H1 (cell line): Measurements from ENCODE around the gene NDUFA11. TPM values are rescaled to one million over a fixed set of nuclear protein-coding genes. Genes with fewer than 3 reads are reported as not detected.

ENCODE experiments used
- CTCF ChIA-PET: fragments of 300-600 bp; sonication (Branson Sonifier 250); formaldehyde crosslinking; loops from one replicate; lab custom pipeline; 2021; ENCODE audit not compliant: partially characterized antibody; lab: Charles Lee
- POLR2A ChIA-PET: fragments of 300-600 bp; sonication (Branson Sonifier 250); formaldehyde crosslinking; loops from one replicate; lab custom pipeline; 2021; ENCODE audit warnings: inconsistent platforms; ENCODE audit not compliant: partially characterized antibody; lab: Charles Lee
- DNase-seq, 2 experiments: peaks; one replicate each; pipeline versions ENCODE4 v3.0.0 to v3.0.0-alpha.2; 2010 to 2022; ENCODE audit warnings: low spot score in 2 of 2, low read depth in 1 of 2, mixed read lengths in 1 of 2
- FAIRE-seq: peaks from 2 replicates; lab custom pipeline; 2011; peaks lifted over from hg19 to GRCh38; lab: Jason Lieb, UNC
- H2AFZ ChIP-seq: 2 replicates; pipeline ENCODE4 v1.8.1; 2012; ENCODE audit warnings: low read length, inconsistent platforms
- H2AK5ac ChIP-seq: 2 replicates; pipeline ENCODE4 v1.6.1; 2013; ENCODE audit warnings: low read depth, low read length
- H2BK120ac ChIP-seq: replicated peaks from 2 replicates; pipeline ENCODE3; 2013; ENCODE audit warnings: low read depth, low read length, inconsistent platforms
- H2BK12ac ChIP-seq: 2 replicates; pipeline ENCODE4 v1.6.1; 2013; ENCODE audit warnings: low read depth, low read length
- H2BK15ac ChIP-seq: 2 replicates; pipeline ENCODE4 v1.6.1; 2013; ENCODE audit warnings: low read length
- H2BK20ac ChIP-seq: 2 replicates; pipeline ENCODE4 v1.6.1; 2013; ENCODE audit warnings: low read length
- H2BK5ac ChIP-seq: 2 replicates; pipeline ENCODE4 v1.6.1; 2013; ENCODE audit warnings: low read depth, low read length
- H3K14ac ChIP-seq: 2 replicates; pipeline ENCODE4 v1.6.1; 2013; ENCODE audit warnings: inconsistent platforms; ENCODE audit not compliant: insufficient read length
- H3K18ac ChIP-seq: 2 replicates; pipeline ENCODE4 v1.6.1; 2013; ENCODE audit warnings: low read length; ENCODE audit errors: extremely low read depth
- H3K23ac ChIP-seq: 2 replicates; pipeline ENCODE4 v1.6.1; 2013; ENCODE audit warnings: inconsistent platforms; ENCODE audit not compliant: insufficient read length
- H3K23me2 ChIP-seq: 2 replicates; pipeline ENCODE4 v1.6.1; 2013; ENCODE audit warnings: low read depth, low read length
- H3K27ac ChIP-seq: 2 replicates; pipeline ENCODE4 v1.6.1; 2011; ENCODE audit warnings: low read depth, low read length, inconsistent platforms
- H3K27me3 ChIP-seq, 4 experiments: replicated peaks in 1 of 4; 1 replicate in 1 of 4; 2 replicates in 3 of 4; pipeline versions ENCODE4 v1.6.1 to v1.8.1; 2011 to 2013; ENCODE audit warnings: low read length in 3 of 4, mild to moderate bottlenecking in 3 of 4, inconsistent platforms in 2 of 4, mixed read lengths in 2 of 4, moderate library complexity in 1 of 4; ENCODE audit not compliant: control insufficient read depth in 3 of 4, insufficient read depth in 3 of 4; ENCODE audit errors: extremely low read depth in 1 of 4
- H3K36me3 ChIP-seq, 4 experiments: 2 replicates each; pipeline versions ENCODE4 v1.6.1 to v1.8.1; 2011 to 2013; ENCODE audit warnings: mild to moderate bottlenecking in 4 of 4, low read length in 3 of 4, moderate library complexity in 2 of 4, control low read depth in 1 of 4, inconsistent platforms in 1 of 4; ENCODE audit not compliant: insufficient read depth in 4 of 4, control insufficient read depth in 2 of 4
- H3K4ac ChIP-seq: replicated peaks from 2 replicates; pipeline ENCODE3; 2013; ENCODE audit warnings: low read length, low read depth, mixed read lengths, inconsistent platforms; ENCODE audit not compliant: insufficient read length
- H3K4me1 ChIP-seq, 4 experiments: replicated peaks in 1 of 4; 1 replicate in 1 of 4; 2 replicates in 3 of 4; pipeline versions ENCODE4 v1.6.1 to v1.8.1; 2011 to 2013; ENCODE audit warnings: low read length in 3 of 4, inconsistent platforms in 2 of 4, mixed read lengths in 1 of 4; ENCODE audit not compliant: insufficient read depth in 4 of 4, control insufficient read depth in 3 of 4
- H3K4me2 ChIP-seq, 2 experiments: 2 replicates each; pipeline versions ENCODE4 v1.6.1 to v1.8.1; 2011 to 2013; ENCODE audit warnings: low read depth in 2 of 2, low read length in 2 of 2, control low read depth in 1 of 2, inconsistent platforms in 1 of 2, mild to moderate bottlenecking in 1 of 2; ENCODE audit not compliant: insufficient read depth in 1 of 2
- H3K4me3 ChIP-seq, 4 experiments: fragments of 200-600, 300-600 bp in 1 of 4; sonication (generic), shearing (Covaris generic), sonication (Bioruptor Twin) in 1 of 4; 2 replicates each; pipeline versions ENCODE4 v1.5.1 to v1.8.1; 2011 to 2016; ENCODE audit warnings: low read length in 4 of 4, low read depth in 3 of 4, control low read depth in 2 of 4, inconsistent platforms in 2 of 4, mild to moderate bottlenecking in 2 of 4, mixed read lengths in 1 of 4, moderate library complexity in 1 of 4; ENCODE audit not compliant: insufficient read depth in 2 of 4; ENCODE audit errors: extremely low read depth in 1 of 4
- H3K56ac ChIP-seq: replicated peaks from 2 replicates; pipeline ENCODE3; 2013; ENCODE audit warnings: low read depth, mild to moderate bottlenecking, mixed read lengths, low read length, inconsistent platforms; ENCODE audit not compliant: insufficient read length
- H3K79me1 ChIP-seq: 2 replicates; pipeline ENCODE4 v1.6.1; 2013; ENCODE audit warnings: low read depth, low read length, control low read depth
- H3K79me2 ChIP-seq, 2 experiments: 2 replicates each; pipeline versions ENCODE4 v1.6.1 to v1.8.1; 2012 to 2013; ENCODE audit warnings: low read length in 2 of 2, mild to moderate bottlenecking in 2 of 2, inconsistent platforms in 1 of 2; ENCODE audit not compliant: insufficient read depth in 2 of 2, control insufficient read depth in 1 of 2
- H3K9ac ChIP-seq, 4 experiments: replicated peaks in 1 of 4; 1 replicate in 1 of 4; 2 replicates in 3 of 4; pipeline versions ENCODE4 v1.6.1 to v1.8.1; 2011 to 2013; ENCODE audit warnings: low read depth in 3 of 4, low read length in 3 of 4, control low read depth in 2 of 4, mild to moderate bottlenecking in 2 of 4, moderate library complexity in 2 of 4, inconsistent platforms in 1 of 4; ENCODE audit errors: extremely low read depth in 1 of 4
- H3K9me3 ChIP-seq, 2 experiments: 2 replicates each; pipeline versions ENCODE4 v1.6.1 to v1.8.1; 2012 to 2013; ENCODE audit warnings: mild to moderate bottlenecking in 2 of 2, moderate library complexity in 2 of 2, control low read depth in 1 of 2, inconsistent platforms in 1 of 2, low read depth in 1 of 2, low read length in 1 of 2, mixed read lengths in 1 of 2; ENCODE audit not compliant: insufficient read depth in 2 of 2
- H4K20me1 ChIP-seq, 2 experiments: replicated peaks in 1 of 2; 2 replicates each; pipeline versions ENCODE3 to v1.8.1; 2011 to 2013; ENCODE audit warnings: inconsistent platforms in 2 of 2, low read length in 2 of 2, mild to moderate bottlenecking in 1 of 2; ENCODE audit not compliant: insufficient read depth in 2 of 2, control insufficient read depth in 1 of 2
- H4K5ac ChIP-seq: 2 replicates; pipeline ENCODE4 v1.6.1; 2013; ENCODE audit warnings: low read length, low read depth, mixed read lengths, inconsistent platforms; ENCODE audit not compliant: insufficient read length
- H4K8ac ChIP-seq: 2 replicates; pipeline ENCODE4 v1.8.0; 2013; ENCODE audit warnings: mild to moderate bottlenecking, moderate library complexity, low read length, inconsistent platforms; ENCODE audit not compliant: insufficient read depth; ENCODE audit errors: extremely low read depth
- H4K91ac ChIP-seq: replicated peaks from 2 replicates; pipeline ENCODE3; 2013; ENCODE audit warnings: low read length, mixed read lengths, inconsistent platforms; ENCODE audit not compliant: insufficient read length
- ASH2L ChIP-seq: fragments of 200-600, 300-600 bp; sonication (generic); IDR thresholded peaks from one replicate; pipeline ENCODE4 v1.7.1; 2017; ENCODE audit warnings: low read length
- BACH1 ChIP-seq: IDR thresholded peaks from 2 replicates; pipeline ENCODE4 v1.6.1; 2012; ENCODE audit warnings: low read length, improper control_type of control experiment
- CTBP2 ChIP-seq: IDR thresholded peaks from 2 replicates; pipeline ENCODE4 v1.7.0; 2011; ENCODE audit warnings: borderline replicate concordance, mild to moderate bottlenecking, moderate library complexity, mixed read lengths, low read length; ENCODE audit not compliant: insufficient read depth, insufficient read length
- EGR1 ChIP-seq: IDR thresholded peaks from 2 replicates; pipeline ENCODE4 v1.6.1; 2011; ENCODE audit warnings: low read depth, low read length, borderline replicate concordance
- EZH2 ChIP-seq: fragments of 200-600 bp; sonication (generic); IDR thresholded peaks from 2 replicates; pipeline ENCODE4 v1.7.1; 2012; ENCODE audit warnings: low read depth, mild to moderate bottlenecking, moderate library complexity, low read length, inconsistent platforms; ENCODE audit not compliant: severe bottlenecking
- FOSL1 ChIP-seq: IDR thresholded peaks from 2 replicates; pipeline ENCODE4 v1.6.1; 2011; ENCODE audit warnings: mild to moderate bottlenecking, low read depth, low read length, moderate library complexity; ENCODE audit not compliant: insufficient read depth
- KDM4A ChIP-seq: IDR thresholded peaks from one replicate; pipeline ENCODE4 v1.7.1; 2012; ENCODE audit warnings: low read depth, mild to moderate bottlenecking, moderate library complexity, low read length, inconsistent platforms; ENCODE audit not compliant: severe bottlenecking
- PHF8 ChIP-seq: fragments of 200-600 bp; sonication (generic); conservative IDR thresholded peaks from 2 replicates; pipeline ENCODE4 v1.7.1; 2012; ENCODE audit warnings: low read depth, mild to moderate bottlenecking, inconsistent platforms, low read length, moderate library complexity
- POLR2A ChIP-seq, 2 experiments: IDR thresholded peaks; 1 replicate in 1 of 2; 2 replicates in 1 of 2; pipeline ENCODE4 v1.6.1; 2011; ENCODE audit warnings: low read depth in 2 of 2, low read length in 2 of 2, mild to moderate bottlenecking in 2 of 2; ENCODE audit errors: control extremely low read depth in 1 of 2
- RBBP5 ChIP-seq: IDR thresholded peaks from 2 replicates; pipeline ENCODE4 v1.7.1; 2012; ENCODE audit warnings: low read depth, mild to moderate bottlenecking, inconsistent platforms, low read length, moderate library complexity, borderline replicate concordance
- RXRA ChIP-seq: IDR thresholded peaks from 2 replicates; pipeline ENCODE4 v1.6.1; 2011; ENCODE audit warnings: low read depth, mild to moderate bottlenecking, low read length, moderate library complexity; ENCODE audit not compliant: insufficient read depth
- SIRT6 ChIP-seq: IDR thresholded peaks from one replicate; pipeline ENCODE4 v1.7.1; 2012; ENCODE audit warnings: low read length, inconsistent platforms
- SIX5 ChIP-seq: IDR thresholded peaks from 2 replicates; pipeline ENCODE4 v1.6.1; 2011; ENCODE audit warnings: mild to moderate bottlenecking, low read depth, low read length
- TBP ChIP-seq: IDR thresholded peaks from 2 replicates; pipeline ENCODE4 v1.6.1; 2011; ENCODE audit warnings: low read depth, low read length, improper control_type of control experiment
- TCF12 ChIP-seq: IDR thresholded peaks from 2 replicates; pipeline ENCODE4 v1.6.1; 2011; ENCODE audit warnings: low read depth, mild to moderate bottlenecking, low read length
- WGBS, 2 experiments: shearing (Covaris generic) in 1 of 2; methylation state at CpG; one replicate each; pipeline versions ENCODE4 v1.1.6 to v1.1.7; 2013 to 2015; ENCODE audit warnings: low lambda C conversion rate in 2 of 2, mixed read lengths in 2 of 2, inconsistent platforms in 1 of 2, low coverage in 1 of 2, missing lambda C conversion rate in 1 of 2; ENCODE audit not compliant: insufficient replicate concordance in 2 of 2, insufficient coverage in 1 of 2, insufficient read length in 1 of 2; ENCODE audit errors: extremely low coverage in 1 of 2, missing lambda C conversion rate in 1 of 2; 5-methylcytosine and 5-hydroxymethylcytosine counted together
- polyA plus RNA-seq, 7 experiments: library from polyadenylated mRNA; depleted of rRNA in 3 of 7; stranded (reverse) in 5 of 7; unstranded in 2 of 7; fragments of >200 nt in 5 of 7; fragments of 200-250 nt in 2 of 7; gene quantifications; 1 replicate in 5 of 7; 2 replicates in 1 of 7; 4 replicates in 1 of 7; pipeline versions ENCODE4 v1.2.1 to v1.2.3, GENCODE V29; 2011 to 2013; ENCODE audit warnings: missing spikeins in 2 of 7, mixed read lengths in 2 of 7
- total RNA-seq: library from RNA; stranded (reverse); fragmentation: NEBNext Ultra II Directional; extraction: Animal tissue kit (Norgen Biotek cat#: 25700); gene quantifications from 2 replicates; pipeline ENCODE4 v1.2.1, GENCODE V29; 2021

NDUFA11 gene
- total and polyA plus RNA-seq, 2 of the 8 experiments (the other 6 are each of a cell fraction or from before 2014, with no cell fraction given) = 205 to 1,037 TPM

DNA sequence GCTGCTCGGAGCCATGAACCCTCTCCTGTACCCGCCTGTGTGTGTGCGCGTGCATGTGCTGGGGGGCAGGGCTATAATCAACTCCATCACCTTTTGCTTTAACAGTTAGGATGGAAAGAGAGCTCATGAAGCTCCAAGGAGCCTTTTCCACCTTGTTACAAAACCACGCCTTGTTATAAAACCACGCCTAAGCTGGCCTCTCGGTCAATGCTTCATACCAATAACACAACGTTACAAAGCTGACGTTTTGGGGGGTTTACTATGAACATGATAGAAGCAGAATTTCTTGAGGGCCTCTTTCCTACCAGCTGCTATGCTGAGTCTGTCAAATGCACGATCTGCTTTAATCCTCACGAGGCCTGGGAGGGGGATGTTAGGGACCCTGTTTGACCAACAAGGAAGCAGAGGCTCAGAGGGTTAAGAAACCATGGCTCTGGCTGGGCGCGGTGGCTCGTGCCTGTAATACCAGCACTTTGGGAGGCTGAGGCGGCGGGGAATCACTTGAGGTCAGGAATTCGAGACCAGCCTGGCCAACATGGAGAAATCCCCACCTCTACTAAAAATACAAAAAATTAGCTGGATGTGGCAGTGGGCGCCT lies 22.3 kb upstream of the NDUFA11 start:
- Histone ChIP-seq H2BK12ac (no peak overlapping the region), H3K14ac (no peak overlapping the region), H2BK15ac (no peak overlapping the region), H3K27ac (no peak overlapping the region), H3K27me3 (no peaks in the 10 kb centered on the region; a peak in 1 of 7 replicates), H2BK5ac (no peak overlapping the region), H3K9ac (no peak overlapping the region), H3K79me2 (no peaks in the 10 kb centered on the region), H3K4me3 (no peak overlapping the region), H2AFZ (no peak overlapping the region), H2BK20ac (no peak overlapping the region), H3K23ac (no peak overlapping the region), H2BK120ac (no peak overlapping the region), H4K8ac (no peak overlapping the region), H3K4ac (no peak overlapping the region), H3K18ac (no peak overlapping the region), H3K79me1 (no peaks in the 10 kb centered on the region), H4K5ac (no peak overlapping the region), H2AK5ac (no peak overlapping the region), H4K20me1 (peaks cover 4 to 30% of the 10 kb centered on the region in 2 experiments), H4K91ac (no peak overlapping the region), H3K4me2 (no peak overlapping the region), H3K36me3 (peaks cover 24 to 63% (median 53%) of the 10 kb centered on the region in 4 experiments), H3K23me2 (no peaks in the 10 kb centered on the region), H3K4me1 (no peaks in the 10 kb centered on the region), H3K9me3 (no peaks in the 10 kb centered on the region), H3K56ac (no peak overlapping the region)
- WGBS, 2 experiments = 92% methylated on average over 18 of the region's 18 CpGs; no CpG with 5 or more reads in 1 of the 2 experiments
- FAIRE-seq (no peak), DNase-seq (no peak)
- ChIA-PET CTCF (interaction anchor here (0.9 kb wide), 1 partner anchor 96 kb away, joined by 3 read pairs; no protein-coding TSS in a partner anchor), POLR2A (interaction anchor here (0.8 kb wide), 1 partner anchor 22 kb away, joined by 3 read pairs; the partner anchor contains the start of gene NDUFA11)
- TF ChIP-seq TBP (no peak), BACH1 (no peak), KDM4A (no peak), FOSL1 (no peak), PHF8 (no peak), SIRT6 (no peak), EZH2 (no peak), EGR1 (no peak), POLR2A (IDR thresholded peaks at IDR 0.05; ENCODE audit: control extremely low read depth in 1 of 2, low read depth in 2 of 2, low read length in 2 of 2) (no peak), SIX5 (no peak), RXRA (no peak), RBBP5 (no peak), ASH2L (no peak), CTBP2 (no peak), TCF12 (no peak)
